Keratinocyte (primary cell): ENCODE results near the gene GJE1. TPM values are rescaled to one million over a fixed set of nuclear protein-coding genes. Genes with fewer than 3 reads are reported as not detected.

ENCODE experiments used
- DNase-seq: peaks from one replicate; pipeline ENCODE4 v3.0.0-alpha.2; 2011; ENCODE audit warnings: low read depth, missing footprints, low spot score
- FAIRE-seq: peaks from 2 replicates; lab custom pipeline; 2011; peaks lifted over from hg19 to GRCh38; lab: Jason Lieb, UNC
- H2AFZ ChIP-seq: 2 replicates; pipeline ENCODE4 v1.6.0; 2012; ENCODE audit warnings: low read length, control low read depth, inconsistent platforms; ENCODE audit not compliant: control insufficient read depth
- H3K27ac ChIP-seq: 2 replicates; pipeline ENCODE4 v1.5.1; 2011; ENCODE audit warnings: low read length; ENCODE audit not compliant: control insufficient read depth, insufficient read depth
- H3K27me3 ChIP-seq: 3 replicates; pipeline ENCODE4 v1.6.0; 2011; ENCODE audit warnings: low read length; ENCODE audit not compliant: control insufficient read depth, insufficient read depth; ENCODE audit errors: extremely low read depth
- H3K36me3 ChIP-seq, 2 experiments: 2 replicates in 1 of 2; 3 replicates in 1 of 2; pipeline ENCODE4 v1.5.1; 2011; ENCODE audit warnings: low read length in 2 of 2, mild to moderate bottlenecking in 1 of 2; ENCODE audit not compliant: control insufficient read depth in 2 of 2, insufficient read depth in 2 of 2; ENCODE audit errors: extremely low read depth in 1 of 2
- H3K4me1 ChIP-seq: 3 replicates; pipeline ENCODE4 v1.5.1; 2011; ENCODE audit warnings: low read length; ENCODE audit not compliant: control insufficient read depth, insufficient read depth; ENCODE audit errors: extremely low read depth
- H3K4me2 ChIP-seq: 3 replicates; pipeline ENCODE4 v1.6.0; 2011; ENCODE audit warnings: low read depth, low read length; ENCODE audit not compliant: control insufficient read depth, insufficient read depth; ENCODE audit errors: extremely low read depth
- H3K4me3 ChIP-seq, 3 experiments: fragments of 200-600 bp in 1 of 3; sonication (generic) in 1 of 3; 2 replicates in 2 of 3; 3 replicates in 1 of 3; pipeline ENCODE4 v1.5.1; 2011 to 2016; ENCODE audit warnings: low read length in 3 of 3, mild to moderate bottlenecking in 3 of 3, control low read depth in 2 of 3, inconsistent platforms in 1 of 3, low read depth in 1 of 3, mixed read lengths in 1 of 3, mixed run types in 1 of 3, moderate library complexity in 1 of 3; ENCODE audit not compliant: control insufficient read depth in 2 of 3, insufficient read depth in 2 of 3; ENCODE audit errors: extremely low read depth in 1 of 3
- H3K79me2 ChIP-seq: 2 replicates; pipeline ENCODE4 v1.6.0; 2012; ENCODE audit warnings: low read length; ENCODE audit not compliant: control insufficient read depth, insufficient read depth
- H3K9ac ChIP-seq: 3 replicates; pipeline ENCODE4 v1.6.0; 2011; ENCODE audit warnings: low read length; ENCODE audit not compliant: control insufficient read depth, insufficient read depth; ENCODE audit errors: extremely low read depth
- H3K9me1 ChIP-seq: 3 replicates; pipeline ENCODE4 v1.6.0; 2011; ENCODE audit warnings: low read length; ENCODE audit not compliant: control insufficient read depth, insufficient read depth; ENCODE audit errors: extremely low read depth
- H3K9me3 ChIP-seq: 2 replicates; pipeline ENCODE4 v1.5.1; 2012; ENCODE audit warnings: low read depth, low read length; ENCODE audit not compliant: control insufficient read depth
- H4K20me1 ChIP-seq: 3 replicates; pipeline ENCODE4 v1.6.0; 2011; ENCODE audit warnings: low read length; ENCODE audit not compliant: control insufficient read depth, insufficient read depth; ENCODE audit errors: extremely low read depth
- CTCF ChIP-seq, 3 experiments: IDR thresholded peaks in 1 of 3; conservative IDR thresholded peaks in 1 of 3; optimal IDR thresholded peaks in 1 of 3; 2 replicates in 2 of 3; 3 replicates in 1 of 3; pipeline versions ENCODE3 to v1.5.1; 2011; ENCODE audit warnings: low read length in 3 of 3, mild to moderate bottlenecking in 3 of 3, moderate library complexity in 2 of 3, control low read depth in 1 of 3, inconsistent platforms in 1 of 3; ENCODE audit not compliant: insufficient read depth in 2 of 3; ENCODE audit errors: extremely low read depth in 1 of 3
- EZH2 ChIP-seq: IDR thresholded peaks from one replicate; pipeline ENCODE4 v1.6.1; 2012; ENCODE audit warnings: inconsistent platforms, mild to moderate bottlenecking, low read length, moderate library complexity
- dilution Hi-C: fragments of 300-500 bp; cut with MboI; formaldehyde crosslinking; loops from one replicate; pipeline ENCODE4 v1.7.0; 2020; ENCODE audit warnings: low sequenced_read_pairs; ENCODE audit not compliant: extremely low pct_ligation_motif_present
- polyA minus RNA-seq, 3 experiments: library from RNA; depleted of rRNA, polyadenylated mRNA; stranded (reverse); fragments of >200 nt; gene quantifications; 1 replicate in 1 of 3; 2 replicates in 1 of 3; 3 replicates in 1 of 3; pipeline ENCODE4 v1.2.3, GENCODE V29; 2011
- polyA plus RNA-seq, 5 experiments: library from polyadenylated mRNA; depleted of rRNA in 3 of 5; stranded (reverse) in 3 of 5; stranded (forward) in 1 of 5; unstranded in 1 of 5; fragments of >200 nt; gene quantifications; 1 replicate in 1 of 5; 2 replicates in 3 of 5; 3 replicates in 1 of 5; pipeline versions ENCODE4 v1.2.1 to v1.2.3, GENCODE V29; 2011 to 2012; ENCODE audit warnings: missing spikeins in 2 of 5, low read depth in 1 of 5, low replicate concordance in 1 of 5

The GJE1 gene, protein sequence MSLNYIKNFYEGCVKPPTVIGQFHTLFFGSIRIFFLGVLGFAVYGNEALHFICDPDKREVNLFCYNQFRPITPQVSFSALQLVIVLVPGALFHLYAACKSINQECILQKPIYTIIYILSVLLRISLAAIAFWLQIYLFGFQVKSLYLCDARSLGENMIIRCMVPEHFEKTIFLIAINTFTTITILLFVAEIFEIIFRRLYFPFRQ
- not detected in 3 replicates for polyA plus RNA-seq
- polyA plus RNA-seq (2011; ENCODE audit: low read depth), result not detected
- not detected in 2 replicates for polyA plus RNA-seq (2011; cell fraction: cytosol; rRNA removed)
- not detected in 2 replicates for polyA plus RNA-seq (2011; cell fraction: nucleus; rRNA removed)
- polyA plus RNA-seq (2012; ENCODE audit: low replicate concordance), result not detected in 2 replicates
- not detected in 3 replicates for polyA minus RNA-seq
- not detected for polyA minus RNA-seq (2011; cell fraction: cytosol; rRNA and poly(A)+ RNA removed)
- polyA minus RNA-seq (2011; cell fraction: nucleus; rRNA and poly(A)+ RNA removed), result not detected in 2 replicates

- Histone ChIP-seq H3K9me1 (no peaks in the 10 kb centered on the region), H4K20me1 (no peaks in the 10 kb centered on the region), H3K4me3 (no peak within 1 kb of the TSS), H3K9ac (no peak within 1 kb of the TSS), H3K4me2 (no peak within 1 kb of the TSS), H2AFZ (no peak within 1 kb of the TSS), H3K79me2 (no peaks in the 10 kb centered on the region), H3K27ac (no peak within 1 kb of the TSS), H3K9me3 (no peaks in the 10 kb centered on the region), H3K36me3 (no peaks in the 10 kb centered on the region), H3K4me1 (no peaks in the 10 kb centered on the region), H3K27me3 (no peaks in the 10 kb centered on the region)
- TF ChIP-seq EZH2 (no peak), CTCF (optimal IDR thresholded peaks at IDR 0.05 in 1 of 3, IDR thresholded peaks at IDR 0.05 in 1 of 3, conservative IDR thresholded peaks at IDR 0.05 in 1 of 3; ENCODE audit: extremely low read depth in 1 of 3, insufficient read depth in 2 of 3, low read length in 3 of 3) (no peak)
- DNase-seq, result no peak
- dilution Hi-C loops, result no loop called here
- FAIRE-seq, result no peak
Measured at GRCh38 chr6:142132625-142133024, at the start of gene GJE1. TSS of gene GJE1 (plus strand) at chr6:142132925. CDS start at chr6:142133159, 234 bp downstream.

GRCh38 chr6:142087950-142088857 is 44.5 kb upstream of the GJE1 start:
- Histone ChIP-seq H2AFZ (no peak overlapping the region), H3K4me1 (no peaks in the 10 kb centered on the region)
- FAIRE-seq, result no peak

More at GRCh38 chr6:142087950-142088857, 44.5 kb upstream of the GJE1 start:
- H3K9ac ChIP-seq, result no peak overlapping the region
- no peak for TF ChIP-seq CTCF (optimal IDR thresholded peaks at IDR 0.05 in 1 of 3, IDR thresholded peaks at IDR 0.05 in 1 of 3, conservative IDR thresholded peaks at IDR 0.05 in 1 of 3; ENCODE audit: extremely low read depth in 1 of 3, insufficient read depth in 2 of 3, low read length in 3 of 3)
- TF ChIP-seq EZH2, result peak; percentile 44
- H3K9me1 ChIP-seq, result no peaks in the 10 kb centered on the region
- H3K9me3 ChIP-seq, result no peaks in the 10 kb centered on the region
- no peak overlapping the region for H3K4me2 ChIP-seq
- no peaks in the 10 kb centered on the region for H4K20me1 ChIP-seq
- no peaks in the 10 kb centered on the region for H3K36me3 ChIP-seq
- dilution Hi-C loops, result no loop called here
- H3K27me3 ChIP-seq, result peaks cover 11% of the 10 kb centered on the region
- no peak overlapping the region for H3K4me3 ChIP-seq
- no peaks in the 10 kb centered on the region for H3K79me2 ChIP-seq
- no peak overlapping the region for H3K27ac ChIP-seq
- DNase-seq, result no peak
